Panc1 (cell line): ENCODE measurements around the gene CLEC2L.

Source experiments
- POLR2AphosphoS5 ChIP-seq: IDR thresholded peaks from 2 replicates; pipeline ENCODE4 v1.6.1; 2012; ENCODE audit warnings: mild to moderate bottlenecking, low read depth, low read length, moderate library complexity
- SIN3A ChIP-seq: IDR thresholded peaks from 2 replicates; pipeline ENCODE4 v1.6.1; 2012; ENCODE audit warnings: low read depth, mild to moderate bottlenecking, low read length, moderate library complexity, borderline replicate concordance; ENCODE audit not compliant: insufficient read depth
- TF ChIP-seq, protein P1 (sequence below): fragments of 450-650 bp; IDR thresholded peaks from 2 replicates; pipeline ENCODE4 v1.5.1; 2017; ENCODE audit warnings: mild to moderate bottlenecking
- TF ChIP-seq, protein P2 (sequence below), 2 experiments: IDR thresholded peaks; 2 replicates each; pipeline ENCODE4 v1.6.1; 2011 to 2012; ENCODE audit warnings: low read depth in 2 of 2, control low read depth in 1 of 2, low read length in 1 of 2, mild to moderate bottlenecking in 1 of 2, moderate library complexity in 1 of 2; ENCODE audit not compliant: insufficient read depth in 1 of 2

DNA sequence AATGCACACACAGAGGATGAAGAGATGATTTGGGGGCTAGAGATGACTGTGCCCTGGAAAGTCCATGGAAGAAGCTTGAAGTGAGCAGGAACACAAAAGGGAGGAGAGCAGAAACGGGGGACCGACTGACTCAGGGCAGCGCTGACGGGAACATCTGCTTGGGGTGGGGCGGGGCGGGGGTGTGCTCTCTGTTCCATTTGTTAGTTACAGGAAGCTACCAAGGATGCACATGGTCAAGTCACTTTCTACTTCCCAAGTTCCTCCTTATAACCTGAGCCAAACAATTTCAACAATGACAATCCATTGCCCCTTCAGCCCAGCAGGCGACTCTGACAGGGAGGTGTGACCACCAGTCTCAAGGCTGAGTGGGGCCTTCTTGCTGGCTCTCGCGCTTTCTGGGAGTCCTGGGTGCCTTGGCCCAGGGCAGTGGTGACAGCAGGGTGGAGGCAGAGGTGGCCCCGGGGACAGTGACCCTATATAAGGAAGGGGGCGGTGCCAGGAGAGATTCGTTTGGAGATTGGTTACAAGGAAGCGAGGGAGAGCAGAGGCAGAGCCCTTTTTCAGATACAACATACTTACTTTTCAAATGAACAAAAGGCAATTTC, 39.6 kb downstream of the CLEC2L start:
- TF ChIP-seq, protein P1, sequence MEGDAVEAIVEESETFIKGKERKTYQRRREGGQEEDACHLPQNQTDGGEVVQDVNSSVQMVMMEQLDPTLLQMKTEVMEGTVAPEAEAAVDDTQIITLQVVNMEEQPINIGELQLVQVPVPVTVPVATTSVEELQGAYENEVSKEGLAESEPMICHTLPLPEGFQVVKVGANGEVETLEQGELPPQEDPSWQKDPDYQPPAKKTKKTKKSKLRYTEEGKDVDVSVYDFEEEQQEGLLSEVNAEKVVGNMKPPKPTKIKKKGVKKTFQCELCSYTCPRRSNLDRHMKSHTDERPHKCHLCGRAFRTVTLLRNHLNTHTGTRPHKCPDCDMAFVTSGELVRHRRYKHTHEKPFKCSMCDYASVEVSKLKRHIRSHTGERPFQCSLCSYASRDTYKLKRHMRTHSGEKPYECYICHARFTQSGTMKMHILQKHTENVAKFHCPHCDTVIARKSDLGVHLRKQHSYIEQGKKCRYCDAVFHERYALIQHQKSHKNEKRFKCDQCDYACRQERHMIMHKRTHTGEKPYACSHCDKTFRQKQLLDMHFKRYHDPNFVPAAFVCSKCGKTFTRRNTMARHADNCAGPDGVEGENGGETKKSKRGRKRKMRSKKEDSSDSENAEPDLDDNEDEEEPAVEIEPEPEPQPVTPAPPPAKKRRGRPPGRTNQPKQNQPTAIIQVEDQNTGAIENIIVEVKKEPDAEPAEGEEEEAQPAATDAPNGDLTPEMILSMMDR: no peak
- TF ChIP-seq, protein P2, sequence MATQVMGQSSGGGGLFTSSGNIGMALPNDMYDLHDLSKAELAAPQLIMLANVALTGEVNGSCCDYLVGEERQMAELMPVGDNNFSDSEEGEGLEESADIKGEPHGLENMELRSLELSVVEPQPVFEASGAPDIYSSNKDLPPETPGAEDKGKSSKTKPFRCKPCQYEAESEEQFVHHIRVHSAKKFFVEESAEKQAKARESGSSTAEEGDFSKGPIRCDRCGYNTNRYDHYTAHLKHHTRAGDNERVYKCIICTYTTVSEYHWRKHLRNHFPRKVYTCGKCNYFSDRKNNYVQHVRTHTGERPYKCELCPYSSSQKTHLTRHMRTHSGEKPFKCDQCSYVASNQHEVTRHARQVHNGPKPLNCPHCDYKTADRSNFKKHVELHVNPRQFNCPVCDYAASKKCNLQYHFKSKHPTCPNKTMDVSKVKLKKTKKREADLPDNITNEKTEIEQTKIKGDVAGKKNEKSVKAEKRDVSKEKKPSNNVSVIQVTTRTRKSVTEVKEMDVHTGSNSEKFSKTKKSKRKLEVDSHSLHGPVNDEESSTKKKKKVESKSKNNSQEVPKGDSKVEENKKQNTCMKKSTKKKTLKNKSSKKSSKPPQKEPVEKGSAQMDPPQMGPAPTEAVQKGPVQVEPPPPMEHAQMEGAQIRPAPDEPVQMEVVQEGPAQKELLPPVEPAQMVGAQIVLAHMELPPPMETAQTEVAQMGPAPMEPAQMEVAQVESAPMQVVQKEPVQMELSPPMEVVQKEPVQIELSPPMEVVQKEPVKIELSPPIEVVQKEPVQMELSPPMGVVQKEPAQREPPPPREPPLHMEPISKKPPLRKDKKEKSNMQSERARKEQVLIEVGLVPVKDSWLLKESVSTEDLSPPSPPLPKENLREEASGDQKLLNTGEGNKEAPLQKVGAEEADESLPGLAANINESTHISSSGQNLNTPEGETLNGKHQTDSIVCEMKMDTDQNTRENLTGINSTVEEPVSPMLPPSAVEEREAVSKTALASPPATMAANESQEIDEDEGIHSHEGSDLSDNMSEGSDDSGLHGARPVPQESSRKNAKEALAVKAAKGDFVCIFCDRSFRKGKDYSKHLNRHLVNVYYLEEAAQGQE (IDR thresholded peaks at IDR 0.05; ENCODE audit: insufficient read depth in 1 of 2, low read depth in 2 of 2, low read length in 1 of 2): no peak
- TF ChIP-seq POLR2AphosphoS5 (no peak), SIN3A (no peak)
